ENCODE results near the gene EPHA8.

The EPHA8 gene

GRCh38 chr1:22612671-22613571 is 49.6 kb downstream of the EPHA8 start:
- H3K27me3 ChIP-seq (ENCODE audit: insufficient read depth, low read length): peaks cover 32% of the 10 kb centered on the region
- H3K9ac ChIP-seq (ENCODE audit: low read depth, low read length): no peak overlapping the region
- H3K36me3 ChIP-seq (ENCODE audit: insufficient read depth, low read depth, low read length): no peaks in the 10 kb centered on the region
- no peak overlapping the region for H3K4me3 ChIP-seq (ENCODE audit: low read length)
- no peaks in the 10 kb centered on the region for H3K9me3 ChIP-seq (ENCODE audit: insufficient read depth, low read depth, low read length)
- H3K4me1 ChIP-seq (ENCODE audit: insufficient read depth, low read length): no peaks in the 10 kb centered on the region; the same call in 1 of the 2 replicates
- no peak overlapping the region for H3K27ac ChIP-seq (ENCODE audit: low read length)

- Histone ChIP-seq H3K4me3 (ENCODE audit: low read length) (no peak overlapping the region), H3K4me1 (ENCODE audit: insufficient read depth, low read length) (no peaks in the 10 kb centered on the region; the same call in 1 of the 2 replicates), H3K9me3 (ENCODE audit: insufficient read depth, low read depth, low read length) (no peaks in the 10 kb centered on the region), H3K27ac (ENCODE audit: low read length) (no peak overlapping the region), H3K9ac (ENCODE audit: low read depth, low read length) (no peak overlapping the region), H3K27me3 (ENCODE audit: insufficient read depth, low read length) (peaks cover 26% of the 10 kb centered on the region), H3K36me3 (ENCODE audit: insufficient read depth, low read depth, low read length) (no peaks in the 10 kb centered on the region)
These were observed 50.3 kb downstream of the EPHA8 start for GRCh38 chr1:22613572-22613918.

GRCh38 chr1:22613951-22614350 is 50.7 kb downstream of the EPHA8 start:
- peaks cover 22% of the 10 kb centered on the region for H3K27me3 ChIP-seq (ENCODE audit: insufficient read depth, low read length)
- no peaks in the 10 kb centered on the region for H3K36me3 ChIP-seq (ENCODE audit: insufficient read depth, low read depth, low read length)
- no peak overlapping the region for H3K4me3 ChIP-seq (ENCODE audit: low read length)
- no peak overlapping the region for H3K27ac ChIP-seq (ENCODE audit: low read length)
- no peaks in the 10 kb centered on the region for H3K9me3 ChIP-seq (ENCODE audit: insufficient read depth, low read depth, low read length)
- no peaks in the 10 kb centered on the region; the same call in 1 of the 2 replicates for H3K4me1 ChIP-seq (ENCODE audit: insufficient read depth, low read length)
- no peak overlapping the region for H3K9ac ChIP-seq (ENCODE audit: low read depth, low read length)

GRCh38 chr1:22615886-22616285 is 52.6 kb downstream of the EPHA8 start:
- Histone ChIP-seq H3K27me3 (ENCODE audit: insufficient read depth, low read length) (peaks cover 8% of the 10 kb centered on the region), H3K4me1 (ENCODE audit: insufficient read depth, low read length) (no peaks in the 10 kb centered on the region), H3K9ac (ENCODE audit: low read depth, low read length) (no peak overlapping the region)

GRCh38 chr1:22616571-22616970 is 53.3 kb downstream of the EPHA8 start:
- H3K9me3 ChIP-seq (ENCODE audit: insufficient read depth, low read depth, low read length): no peaks in the 10 kb centered on the region
- no peak overlapping the region for H3K9ac ChIP-seq (ENCODE audit: low read depth, low read length)
- no peak overlapping the region for H3K27ac ChIP-seq (ENCODE audit: low read length)
- no peak overlapping the region for H3K4me3 ChIP-seq (ENCODE audit: low read length)
- H3K36me3 ChIP-seq (ENCODE audit: insufficient read depth, low read depth, low read length): no peaks in the 10 kb centered on the region
- peaks cover 8% of the 10 kb centered on the region for H3K27me3 ChIP-seq (ENCODE audit: insufficient read depth, low read length)
- H3K4me1 ChIP-seq (ENCODE audit: insufficient read depth, low read length): no peaks in the 10 kb centered on the region

More at GRCh38 chr1:22615886-22616285, 52.6 kb downstream of the EPHA8 start:
- H3K9me3 ChIP-seq (ENCODE audit: insufficient read depth, low read depth, low read length): no peaks in the 10 kb centered on the region
- H3K36me3 ChIP-seq (ENCODE audit: insufficient read depth, low read depth, low read length): no peaks in the 10 kb centered on the region
- no peak overlapping the region for H3K27ac ChIP-seq (ENCODE audit: low read length)
- no peak overlapping the region for H3K4me3 ChIP-seq (ENCODE audit: low read length)

GRCh38 chr1:22618056-22618455 is 54.8 kb downstream of the EPHA8 start:
- Histone ChIP-seq H3K36me3 (ENCODE audit: insufficient read depth, low read depth, low read length) (no peaks in the 10 kb centered on the region), H3K27me3 (ENCODE audit: insufficient read depth, low read length) (peaks cover 8% of the 10 kb centered on the region; the same call in 1 of the 2 replicates), H3K4me3 (ENCODE audit: low read length) (no peak overlapping the region), H3K9ac (ENCODE audit: low read depth, low read length) (no peak overlapping the region), H3K4me1 (ENCODE audit: insufficient read depth, low read length) (no peaks in the 10 kb centered on the region), H3K9me3 (ENCODE audit: insufficient read depth, low read depth, low read length) (no peaks in the 10 kb centered on the region), H3K27ac (ENCODE audit: low read length) (no peak overlapping the region)

- H3K36me3 ChIP-seq (ENCODE audit: insufficient read depth, low read depth, low read length): no peaks in the 10 kb centered on the region
- H3K4me1 ChIP-seq (ENCODE audit: insufficient read depth, low read length): no peaks in the 10 kb centered on the region
- H3K27me3 ChIP-seq (ENCODE audit: insufficient read depth, low read length): peaks cover 4% of the 10 kb centered on the region; the same call in 1 of the 2 replicates
- H3K9ac ChIP-seq (ENCODE audit: low read depth, low read length): no peak overlapping the region
- no peaks in the 10 kb centered on the region for H3K9me3 ChIP-seq (ENCODE audit: insufficient read depth, low read depth, low read length)
- H3K4me3 ChIP-seq (ENCODE audit: low read length): no peak overlapping the region
- H3K27ac ChIP-seq (ENCODE audit: low read length): no peak overlapping the region
These were observed 56.0 kb downstream of the EPHA8 start for GRCh38 chr1:22619252-22619651.

GRCh38 chr1:22619798-22620197 is 56.5 kb downstream of the EPHA8 start:
- no peaks in the 10 kb centered on the region for H3K36me3 ChIP-seq (ENCODE audit: insufficient read depth, low read depth, low read length)
- no peaks in the 10 kb centered on the region for H3K9me3 ChIP-seq (ENCODE audit: insufficient read depth, low read depth, low read length)
- H3K4me3 ChIP-seq (ENCODE audit: low read length): no peak overlapping the region
- no peaks in the 10 kb centered on the region; the same call in 1 of the 2 replicates for H3K27me3 ChIP-seq (ENCODE audit: insufficient read depth, low read length)
- no peak overlapping the region for H3K27ac ChIP-seq (ENCODE audit: low read length)
- H3K4me1 ChIP-seq (ENCODE audit: insufficient read depth, low read length): no peaks in the 10 kb centered on the region
- H3K9ac ChIP-seq (ENCODE audit: low read depth, low read length): no peak overlapping the region

GRCh38 chr1:22621761-22622160 is 58.5 kb downstream of the EPHA8 start:
- no peaks in the 10 kb centered on the region for H3K9me3 ChIP-seq (ENCODE audit: insufficient read depth, low read depth, low read length)
- H3K27me3 ChIP-seq (ENCODE audit: insufficient read depth, low read length): peaks cover 3% of the 10 kb centered on the region
- no peaks in the 10 kb centered on the region for H3K36me3 ChIP-seq (ENCODE audit: insufficient read depth, low read depth, low read length)
- H3K9ac ChIP-seq (ENCODE audit: low read depth, low read length): no peak overlapping the region
- no peak overlapping the region for H3K4me3 ChIP-seq (ENCODE audit: low read length)
- H3K4me1 ChIP-seq (ENCODE audit: insufficient read depth, low read length): peaks cover 4% of the 10 kb centered on the region
- no peak overlapping the region for H3K27ac ChIP-seq (ENCODE audit: low read length)

GRCh38 chr1:22625262-22625925 is 62.1 kb downstream of the EPHA8 start:
- Histone ChIP-seq H3K27ac (ENCODE audit: low read length) (no peak overlapping the region), H3K36me3 (ENCODE audit: insufficient read depth, low read depth, low read length) (no peaks in the 10 kb centered on the region), H3K9me3 (ENCODE audit: insufficient read depth, low read depth, low read length) (no peaks in the 10 kb centered on the region), H3K4me1 (ENCODE audit: insufficient read depth, low read length) (peaks cover 21% of the 10 kb centered on the region), H3K27me3 (ENCODE audit: insufficient read depth, low read length) (peaks cover 8% of the 10 kb centered on the region), H3K4me3 (ENCODE audit: low read length) (no peak overlapping the region), H3K9ac (ENCODE audit: low read depth, low read length) (no peak overlapping the region)

GRCh38 chr1:22626237-22627157 is 63.2 kb downstream of the EPHA8 start:
- Histone ChIP-seq H3K27ac (ENCODE audit: low read length) (no peak overlapping the region), H3K9ac (ENCODE audit: low read depth, low read length) (no peak overlapping the region), H3K4me1 (ENCODE audit: insufficient read depth, low read length) (peaks cover 23% of the 10 kb centered on the region), H3K36me3 (ENCODE audit: insufficient read depth, low read depth, low read length) (no peaks in the 10 kb centered on the region), H3K27me3 (ENCODE audit: insufficient read depth, low read length) (peaks cover 8% of the 10 kb centered on the region), H3K4me3 (ENCODE audit: low read length) (0 out of 2 replicates have a peak overlapping the region, but pooled peaks have one; percentile 10), H3K9me3 (ENCODE audit: insufficient read depth, low read depth, low read length) (no peaks in the 10 kb centered on the region)

All from iPS-20b (cell line).